SK-N-MC (cell line): ENCODE measurements around the gene PKNOX2.

Experiments used
- EZH2 ChIP-seq: fragments of 200-600 bp; sonication (generic); IDR thresholded peaks from one replicate; pipeline ENCODE4 v1.6.1; 2017; ENCODE audit warnings: antibody characterized with exemption
- POLR2AphosphoS5 ChIP-seq: IDR thresholded peaks from 2 replicates; pipeline ENCODE4 v1.6.1; 2012; ENCODE audit warnings: mild to moderate bottlenecking, low read depth, low read length, borderline replicate concordance

DNA sequence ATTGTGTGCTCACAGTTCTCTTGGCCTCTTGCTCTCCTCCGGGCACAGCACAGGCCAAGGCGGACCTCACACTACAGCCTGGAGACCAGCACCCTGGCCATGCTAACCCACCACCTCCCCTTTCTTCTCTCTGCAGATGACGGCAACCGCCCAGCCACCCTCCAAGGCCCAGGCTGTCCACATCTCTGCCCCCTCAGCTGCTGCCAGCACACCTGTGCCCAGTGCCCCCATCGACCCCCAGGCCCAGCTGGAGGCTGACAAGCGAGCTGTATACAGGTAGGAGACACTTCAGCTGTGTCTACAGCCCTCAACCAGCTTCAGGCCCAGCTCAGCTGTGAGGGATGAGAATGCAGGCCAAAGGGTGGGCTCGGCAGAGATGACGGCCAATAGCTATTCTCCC lies 203.2 kb downstream of the PKNOX2 start:
- TF ChIP-seq POLR2AphosphoS5 (no peak), EZH2 (no peak)
